ENCODE measurements around the gene KCNMA1. TPM values are rescaled to one million over a fixed set of nuclear protein-coding genes. Genes with fewer than 3 reads are reported as not detected.

KCNMA1 gene
- polyA plus RNA-seq, 1 of the 3 experiments (the other 2 are of a cell fraction) = 107 TPM

DNA sequence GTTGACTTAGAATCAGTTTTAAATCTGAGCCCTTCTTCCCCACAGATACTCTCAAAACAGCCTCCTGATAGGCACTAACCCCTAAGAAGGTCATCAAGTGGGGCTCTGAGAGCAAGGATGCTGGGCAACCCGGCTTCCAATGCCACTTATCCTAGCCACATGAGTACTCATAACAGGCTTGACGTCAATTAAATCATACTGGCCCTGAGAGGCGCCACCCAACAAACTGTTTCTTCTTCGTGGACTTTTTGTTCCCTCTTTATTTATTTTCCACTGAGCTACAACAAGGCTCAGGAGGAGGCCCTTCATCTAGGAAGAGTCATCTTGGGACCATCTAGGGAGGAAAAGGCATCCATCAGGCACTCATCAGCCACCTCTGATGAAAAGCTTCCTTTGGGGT, 255.9 kb downstream of the KCNMA1 start:
- H3K9me3 ChIP-seq = no peaks in the 10 kb centered on the region

DNA sequence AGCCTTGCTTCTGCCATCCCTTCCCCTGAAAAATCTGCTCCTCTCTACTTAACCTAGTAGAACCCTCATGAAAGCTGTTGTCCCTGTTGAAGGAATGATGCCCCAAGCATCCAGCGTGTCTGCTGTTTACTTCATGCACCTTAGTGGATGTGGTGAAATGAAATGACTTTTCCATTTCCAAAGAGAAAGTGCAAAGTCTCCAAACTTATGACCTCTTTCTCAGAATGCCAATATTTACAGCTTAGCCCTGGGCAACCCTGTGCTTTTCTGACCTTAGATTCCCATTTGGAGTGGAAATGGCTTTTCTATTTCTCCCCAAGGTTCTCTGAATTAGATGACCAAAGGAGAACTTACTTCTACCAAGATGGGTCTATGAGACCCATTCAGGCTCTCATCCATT, 256.9 kb downstream of the KCNMA1 start:
- Histone ChIP-seq H3K79me2 (ENCODE audit: insufficient read depth) (no peaks in the 10 kb centered on the region; the same call in 1 of the 2 replicates), H3K4me2 (no peak overlapping the region), H3K9me2 (no peaks in the 10 kb centered on the region), H3K36me3 (replicated peaks in 1 of 2; ENCODE audit: control insufficient read depth in 1 of 2, insufficient read depth in 2 of 2, low read length in 1 of 2) (peaks cover 0 to 7% of the 10 kb centered on the region in 2 experiments), H3F3A (replicated peaks; ENCODE audit: insufficient read depth) (no peaks in the 10 kb centered on the region), H4K20me1 (ENCODE audit: insufficient read depth) (no peaks in the 10 kb centered on the region), H2AFZ (ENCODE audit: low read depth) (no peak overlapping the region), H3K9me3 (no peaks in the 10 kb centered on the region), H3K9ac (no peak overlapping the region), H3K27ac (ENCODE audit: low read depth in 2 of 2, low read length in 1 of 2) (no peak overlapping the region), H3K4me1 (ENCODE audit: control insufficient read depth in 1 of 2, insufficient read depth in 2 of 2, low read depth in 1 of 2, low read length in 1 of 2) (peaks cover 0 to 2% of the 10 kb centered on the region in 2 experiments; a peak in 1 of 4 replicates), H3K4me3 (ENCODE audit: low read depth in 2 of 2, low read length in 1 of 2) (no peak overlapping the region), H3K27me3 (ENCODE audit: insufficient read depth) (no peaks in the 10 kb centered on the region)
- CTCF ChIA-PET = interaction anchor here (1.3 kb wide), 1 partner anchor 215 kb away, joined by 3 read pairs; no protein-coding TSS in a partner anchor
- POLR2A ChIA-PET = no interaction called here
- whole genome bisulfite sequencing (ENCODE audit: low lambda C conversion rate) = 89% methylated on average over 1 of the region's 1 CpG
- TF ChIP-seq, protein P1, sequence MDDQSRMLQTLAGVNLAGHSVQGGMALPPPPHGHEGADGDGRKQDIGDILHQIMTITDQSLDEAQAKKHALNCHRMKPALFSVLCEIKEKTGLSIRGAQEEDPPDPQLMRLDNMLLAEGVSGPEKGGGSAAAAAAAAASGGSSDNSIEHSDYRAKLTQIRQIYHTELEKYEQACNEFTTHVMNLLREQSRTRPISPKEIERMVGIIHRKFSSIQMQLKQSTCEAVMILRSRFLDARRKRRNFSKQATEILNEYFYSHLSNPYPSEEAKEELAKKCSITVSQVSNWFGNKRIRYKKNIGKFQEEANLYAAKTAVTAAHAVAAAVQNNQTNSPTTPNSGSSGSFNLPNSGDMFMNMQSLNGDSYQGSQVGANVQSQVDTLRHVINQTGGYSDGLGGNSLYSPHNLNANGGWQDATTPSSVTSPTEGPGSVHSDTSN (IDR thresholded peaks at IDR 0.05) = no peak
- DNase-seq = no peak

More for the DNA sequence above, 255.9 kb downstream of the KCNMA1 start:
- WGBS (ENCODE audit: low lambda C conversion rate) = 86% methylated on average over 4 of the region's 4 CpGs
- POLR2A ChIA-PET = no interaction called here
- H3F3A ChIP-seq (replicated peaks; ENCODE audit: insufficient read depth) = peaks cover 3% of the 10 kb centered on the region
- H2AFZ ChIP-seq (ENCODE audit: low read depth) = no peak overlapping the region
- no peak overlapping the region for H3K4me2 ChIP-seq
- H4K20me1 ChIP-seq (ENCODE audit: insufficient read depth) = no peaks in the 10 kb centered on the region
- no peak overlapping the region for H3K9ac ChIP-seq
- no peak for TF ChIP-seq MXI1 (IDR thresholded peaks at IDR 0.05; ENCODE audit: low read depth, low read length)
- no peak for TF ChIP-seq TEAD4 (IDR thresholded peaks at IDR 0.05; ENCODE audit: borderline replicate concordance, insufficient read depth)
- H3K36me3 ChIP-seq (replicated peaks in 1 of 2; ENCODE audit: control insufficient read depth in 1 of 2, insufficient read depth in 2 of 2, low read length in 1 of 2) = peaks cover 0 to 7% of the 10 kb centered on the region in 2 experiments
- H3K4me3 ChIP-seq (ENCODE audit: low read depth in 2 of 2, low read length in 1 of 2) = no peak overlapping the region
- CTCF ChIA-PET = no interaction called here
- H3K9me2 ChIP-seq = no peaks in the 10 kb centered on the region
- peaks cover 0 to 2% of the 10 kb centered on the region in 2 experiments; a peak in 1 of 4 replicates for H3K4me1 ChIP-seq (ENCODE audit: control insufficient read depth in 1 of 2, insufficient read depth in 2 of 2, low read depth in 1 of 2, low read length in 1 of 2)
- DNase-seq = no peak
- no peaks in the 10 kb centered on the region; the same call in 1 of the 2 replicates for H3K79me2 ChIP-seq (ENCODE audit: insufficient read depth)
- no peak overlapping the region for H3K27ac ChIP-seq (ENCODE audit: low read depth in 2 of 2, low read length in 1 of 2)
- no peaks in the 10 kb centered on the region for H3K27me3 ChIP-seq (ENCODE audit: insufficient read depth)

DNA sequence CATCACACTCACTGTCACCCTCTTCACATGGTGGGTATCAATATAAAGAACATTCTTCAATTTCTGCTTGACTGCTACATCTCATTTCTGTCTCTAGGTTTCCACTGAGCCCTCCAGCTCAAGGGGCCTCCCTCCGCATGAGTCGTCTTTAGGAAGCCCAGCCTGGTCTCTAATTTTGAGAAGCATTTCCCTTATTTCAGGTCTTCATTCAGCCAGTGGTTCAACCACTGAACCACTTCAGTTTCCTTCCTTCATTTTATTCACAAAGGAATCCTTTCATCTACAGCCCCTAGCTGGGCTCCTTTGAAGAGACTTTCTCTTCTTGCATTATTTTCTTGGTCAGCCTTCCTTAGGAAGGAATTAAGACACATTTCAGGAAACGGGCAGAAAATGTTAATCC, 257.4 kb downstream of the KCNMA1 start:
- POLR2A ChIA-PET = no interaction called here
- Histone ChIP-seq H3K79me2 (ENCODE audit: insufficient read depth) (no peaks in the 10 kb centered on the region), H3F3A (replicated peaks; ENCODE audit: insufficient read depth) (no peaks in the 10 kb centered on the region), H3K4me1 (ENCODE audit: control insufficient read depth in 1 of 2, insufficient read depth in 2 of 2, low read depth in 1 of 2, low read length in 1 of 2) (peaks cover 0 to 2% of the 10 kb centered on the region in 2 experiments; a peak in 1 of 4 replicates), H3K4me3 (ENCODE audit: low read depth in 2 of 2, low read length in 1 of 2) (no peak overlapping the region), H3K9me3 (no peaks in the 10 kb centered on the region), H4K20me1 (ENCODE audit: insufficient read depth) (no peaks in the 10 kb centered on the region), H3K27me3 (ENCODE audit: insufficient read depth) (no peaks in the 10 kb centered on the region), H3K9me2 (no peaks in the 10 kb centered on the region), H3K9ac (no peak overlapping the region), H3K4me2 (no peak overlapping the region), H3K36me3 (replicated peaks in 1 of 2; ENCODE audit: control insufficient read depth in 1 of 2, insufficient read depth in 2 of 2, low read length in 1 of 2) (peaks cover 0 to 8% of the 10 kb centered on the region in 2 experiments), H2AFZ (ENCODE audit: low read depth) (no peak overlapping the region), H3K27ac (ENCODE audit: low read depth in 2 of 2, low read length in 1 of 2) (no peak overlapping the region)
- WGBS (ENCODE audit: low lambda C conversion rate) = 94% methylated on average over 3 of the region's 3 CpGs
- CTCF ChIA-PET = interaction anchor here (1.3 kb wide), 1 partner anchor 214 kb away, joined by 3 read pairs; no protein-coding TSS in a partner anchor
- no peak for DNase-seq
- TF ChIP-seq, protein P2, sequence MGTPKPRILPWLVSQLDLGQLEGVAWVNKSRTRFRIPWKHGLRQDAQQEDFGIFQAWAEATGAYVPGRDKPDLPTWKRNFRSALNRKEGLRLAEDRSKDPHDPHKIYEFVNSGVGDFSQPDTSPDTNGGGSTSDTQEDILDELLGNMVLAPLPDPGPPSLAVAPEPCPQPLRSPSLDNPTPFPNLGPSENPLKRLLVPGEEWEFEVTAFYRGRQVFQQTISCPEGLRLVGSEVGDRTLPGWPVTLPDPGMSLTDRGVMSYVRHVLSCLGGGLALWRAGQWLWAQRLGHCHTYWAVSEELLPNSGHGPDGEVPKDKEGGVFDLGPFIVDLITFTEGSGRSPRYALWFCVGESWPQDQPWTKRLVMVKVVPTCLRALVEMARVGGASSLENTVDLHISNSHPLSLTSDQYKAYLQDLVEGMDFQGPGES (IDR thresholded peaks at IDR 0.05; ENCODE audit: low read depth, low read length) = no peak
- TF ChIP-seq JUND (IDR thresholded peaks at IDR 0.05) (no peak), TAF1 (IDR thresholded peaks at IDR 0.05; ENCODE audit: borderline replicate concordance, low read depth, low read length) (no peak), FOXJ3 (CRISPR knock-in tag; IDR thresholded peaks at IDR 0.05) (no peak), GABPA (IDR thresholded peaks at IDR 0.05; ENCODE audit: low read depth) (no peak), NFIC (IDR thresholded peaks at IDR 0.05; ENCODE audit: borderline replicate concordance) (no peak), EP300 (IDR thresholded peaks at IDR 0.05; ENCODE audit: borderline replicate concordance in 1 of 2, low read depth in 1 of 2, low read length in 1 of 2) (no peak), ELF1 (IDR thresholded peaks at IDR 0.05) (no peak), GATA2 (CRISPR knock-in tag; IDR thresholded peaks at IDR 0.05) (no peak)
- TF ChIP-seq, protein P3, sequence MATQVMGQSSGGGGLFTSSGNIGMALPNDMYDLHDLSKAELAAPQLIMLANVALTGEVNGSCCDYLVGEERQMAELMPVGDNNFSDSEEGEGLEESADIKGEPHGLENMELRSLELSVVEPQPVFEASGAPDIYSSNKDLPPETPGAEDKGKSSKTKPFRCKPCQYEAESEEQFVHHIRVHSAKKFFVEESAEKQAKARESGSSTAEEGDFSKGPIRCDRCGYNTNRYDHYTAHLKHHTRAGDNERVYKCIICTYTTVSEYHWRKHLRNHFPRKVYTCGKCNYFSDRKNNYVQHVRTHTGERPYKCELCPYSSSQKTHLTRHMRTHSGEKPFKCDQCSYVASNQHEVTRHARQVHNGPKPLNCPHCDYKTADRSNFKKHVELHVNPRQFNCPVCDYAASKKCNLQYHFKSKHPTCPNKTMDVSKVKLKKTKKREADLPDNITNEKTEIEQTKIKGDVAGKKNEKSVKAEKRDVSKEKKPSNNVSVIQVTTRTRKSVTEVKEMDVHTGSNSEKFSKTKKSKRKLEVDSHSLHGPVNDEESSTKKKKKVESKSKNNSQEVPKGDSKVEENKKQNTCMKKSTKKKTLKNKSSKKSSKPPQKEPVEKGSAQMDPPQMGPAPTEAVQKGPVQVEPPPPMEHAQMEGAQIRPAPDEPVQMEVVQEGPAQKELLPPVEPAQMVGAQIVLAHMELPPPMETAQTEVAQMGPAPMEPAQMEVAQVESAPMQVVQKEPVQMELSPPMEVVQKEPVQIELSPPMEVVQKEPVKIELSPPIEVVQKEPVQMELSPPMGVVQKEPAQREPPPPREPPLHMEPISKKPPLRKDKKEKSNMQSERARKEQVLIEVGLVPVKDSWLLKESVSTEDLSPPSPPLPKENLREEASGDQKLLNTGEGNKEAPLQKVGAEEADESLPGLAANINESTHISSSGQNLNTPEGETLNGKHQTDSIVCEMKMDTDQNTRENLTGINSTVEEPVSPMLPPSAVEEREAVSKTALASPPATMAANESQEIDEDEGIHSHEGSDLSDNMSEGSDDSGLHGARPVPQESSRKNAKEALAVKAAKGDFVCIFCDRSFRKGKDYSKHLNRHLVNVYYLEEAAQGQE (IDR thresholded peaks at IDR 0.05; ENCODE audit: low read depth, low read length) = no peak
- TF ChIP-seq, protein P4, sequence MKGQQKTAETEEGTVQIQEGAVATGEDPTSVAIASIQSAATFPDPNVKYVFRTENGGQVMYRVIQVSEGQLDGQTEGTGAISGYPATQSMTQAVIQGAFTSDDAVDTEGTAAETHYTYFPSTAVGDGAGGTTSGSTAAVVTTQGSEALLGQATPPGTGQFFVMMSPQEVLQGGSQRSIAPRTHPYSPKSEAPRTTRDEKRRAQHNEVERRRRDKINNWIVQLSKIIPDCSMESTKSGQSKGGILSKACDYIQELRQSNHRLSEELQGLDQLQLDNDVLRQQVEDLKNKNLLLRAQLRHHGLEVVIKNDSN (IDR thresholded peaks at IDR 0.05; ENCODE audit: borderline replicate concordance, low read depth) = no peak

Data from SK-N-SH (cell line).